HepG2 (cell line): ENCODE results near the gene FAM90A1. TPM values are rescaled to one million over a fixed set of nuclear protein-coding genes. Genes with fewer than 3 reads are reported as not detected.
"Not testable (repeated sequence)": the region's sequence is repeated elsewhere in the genome, so short reads cannot be mapped to it uniquely, and the experiment has no call there.

Experiments
- ATAC-seq: fragments of 200-7000 bp; cut with Tn5 transposase; 3 replicates; pipeline ENCODE4 v1.9.1; 2020; ENCODE audit warnings: mild to moderate bottlenecking, moderate library complexity
- BruUV-seq: library from RNA; stranded (reverse); fragments of 400-500 nt; replicated peaks from 2 replicates; lab custom pipeline; 2021; lab: Mats Ljungman, UMichigan
- CTCF ChIA-PET: fragments of 300-600 bp; formaldehyde crosslinking; extraction: SDS; loops from one replicate; lab custom pipeline; 2021; ENCODE audit warnings: low total read pairs, inconsistent platforms, low intra/inter-chr PET ratio; lab: Yijun Ruan, JAX
- POLR2A ChIA-PET: fragments of 350-600 bp; sonication (Branson Sonifier 250); formaldehyde crosslinking; loops from one replicate; lab custom pipeline; 2020; ENCODE audit warnings: antibody characterized with exemption, inconsistent platforms; lab: Yijun Ruan, JAX
- DNase-seq: peaks from one replicate; pipeline ENCODE4 v3.0.0-alpha.2; 2015; ENCODE audit warnings: low spot score
- FAIRE-seq: peaks from 3 replicates; lab custom pipeline; 2011; peaks lifted over from hg19 to GRCh38; lab: Jason Lieb, UNC
- H2AFZ ChIP-seq: one replicate; pipeline ENCODE4 v1.6.1; 2011; ENCODE audit warnings: low read length, inconsistent platforms
- H3K27ac ChIP-seq: fragments of 300-600 bp; 3 replicates; pipeline ENCODE4 v1.8.0; 2011; ENCODE audit warnings: mixed run types, mild to moderate bottlenecking, mixed read lengths, low read length, inconsistent platforms; ENCODE audit not compliant: insufficient read depth; ENCODE audit errors: extremely low read length
- H3K27me3 ChIP-seq, 2 experiments: fragments of 200-600 bp in 1 of 2; 2 replicates in 1 of 2; 3 replicates in 1 of 2; pipeline versions ENCODE4 v1.6.0 to v1.8.0; 2011; ENCODE audit warnings: low read length in 2 of 2, mild to moderate bottlenecking in 2 of 2, moderate library complexity in 2 of 2, inconsistent platforms in 1 of 2; ENCODE audit not compliant: insufficient read depth in 2 of 2, control insufficient read depth in 1 of 2
- H3K36me3 ChIP-seq, 2 experiments: fragments of 200-600 bp in 1 of 2; replicated peaks in 1 of 2; 2 replicates in 1 of 2; 3 replicates in 1 of 2; pipeline versions ENCODE4 v1.5.1 to v1.8.0; 2011; ENCODE audit warnings: low read length in 2 of 2, inconsistent platforms in 1 of 2; ENCODE audit not compliant: insufficient read depth in 2 of 2, control insufficient read depth in 1 of 2
- H3K4me1 ChIP-seq: 2 replicates; pipeline ENCODE4 v1.5.1; 2012; ENCODE audit warnings: low read length, inconsistent platforms; ENCODE audit not compliant: insufficient read depth
- H3K4me2 ChIP-seq: 2 replicates; pipeline ENCODE4 v1.6.0; 2011; ENCODE audit warnings: low read depth, low read length, inconsistent platforms
- H3K4me3 ChIP-seq, 3 experiments: fragments of 200-600 bp in 1 of 3; sonication (generic), shearing (Covaris generic) in 1 of 3; replicated peaks in 1 of 3; 2 replicates each; pipeline ENCODE4 v1.5.1; 2011 to 2016; ENCODE audit warnings: low read length in 3 of 3, inconsistent platforms in 2 of 3, low read depth in 2 of 3, mild to moderate bottlenecking in 2 of 3, control low read depth in 1 of 3, mixed read lengths in 1 of 3; ENCODE audit not compliant: insufficient read depth in 1 of 3
- H3K79me2 ChIP-seq: one replicate; pipeline ENCODE4 v1.6.1; 2011; ENCODE audit warnings: low read length, inconsistent platforms; ENCODE audit not compliant: insufficient read depth
- H3K9ac ChIP-seq: 2 replicates; pipeline ENCODE4 v1.6.0; 2011; ENCODE audit warnings: mild to moderate bottlenecking, low read depth, low read length, inconsistent platforms; ENCODE audit not compliant: insufficient read depth
- H3K9me3 ChIP-seq: 2 replicates; pipeline ENCODE4 v1.5.1; 2012; ENCODE audit warnings: mild to moderate bottlenecking, low read length
- H4K20me1 ChIP-seq: 2 replicates; pipeline ENCODE4 v1.6.0; 2011; ENCODE audit warnings: inconsistent platforms, mild to moderate bottlenecking, low read length, moderate library complexity; ENCODE audit not compliant: insufficient read depth
- ELF3 ChIP-seq: IDR thresholded peaks from 2 replicates; pipeline ENCODE4 v1.6.1; 2016; ENCODE audit warnings: missing genetic modification reagents, missing compliant biosample characterization
- THAP11 ChIP-seq: IDR thresholded peaks from 2 replicates; pipeline ENCODE4 v1.6.1; 2016; ENCODE audit warnings: missing biosample characterization, missing genetic modification reagents
- WGBS: methylation state at CpG from one replicate; pipeline ENCODE4 v1.1.6; 2017; ENCODE audit warnings: low lambda C conversion rate; 5-methylcytosine and 5-hydroxymethylcytosine counted together
- in situ Hi-C: cut with HindIII; loops from 2 replicates; pipeline ENCODE4 v1.10.0; 2017; ENCODE audit warnings: low pct_unique_long_range_greater_than_20kb; ENCODE audit not compliant: extremely low pct_ligation_motif_present
- intact Hi-C: fragments of 100-400 bp; cut with micrococcal nuclease; formaldehyde crosslinking; loops from one replicate; pipeline ENCODE4 v1.10.0; 2022; ENCODE audit not compliant: unreplicated experiment
- polyA plus RNA-seq, 8 experiments: library from polyadenylated mRNA; depleted of rRNA in 3 of 8; stranded (reverse) in 7 of 8; unstranded in 1 of 8; fragments of >200 nt; fragmentation: Illumina TruSeq in 4 of 8; extraction: Trizol in 4 of 8; gene quantifications; 2 replicates each; pipeline versions ENCODE4 v1.2.1 to v1.2.3, GENCODE V29; 2011 to 2016; ENCODE audit warnings: low read depth in 4 of 8, missing spikeins in 1 of 8, mixed read lengths in 1 of 8; ENCODE audit not compliant: insufficient read depth in 1 of 8
- total RNA-seq, 5 experiments: library from RNA; depleted of rRNA; stranded (reverse); fragments of >200 nt; fragmentation: Illumina TruSeq; extraction: Trizol; gene quantifications; 2 replicates each; pipeline ENCODE4 v1.2.3, GENCODE V29; 2016; ENCODE audit warnings: low read depth in 1 of 5
- TF ChIP-seq, protein P1 (sequence below): sonication (generic); formaldehyde crosslinking; IDR thresholded peaks from 2 replicates; pipeline ENCODE4 v1.5.0; 2020; ENCODE audit warnings: mild to moderate bottlenecking, missing genetic modification reagents, moderate library complexity
- TF ChIP-seq, protein P2 (sequence below), 2 experiments: fragments of 450-650 bp in 1 of 2; sonication (generic) in 1 of 2; formaldehyde crosslinking in 1 of 2; IDR thresholded peaks; 2 replicates each; pipeline versions ENCODE4 v1.6.1 to v1.8.0; 2016 to 2022; ENCODE audit warnings: antibody characterized with exemption in 1 of 2, mild to moderate bottlenecking in 1 of 2, missing genetic modification reagents in 1 of 2

Gene FAM90A1
- total and polyA plus RNA-seq, 2 of the 13 experiments (the other 11 are each of a cell fraction or from before 2014, with no cell fraction given) = not detected

DNA sequence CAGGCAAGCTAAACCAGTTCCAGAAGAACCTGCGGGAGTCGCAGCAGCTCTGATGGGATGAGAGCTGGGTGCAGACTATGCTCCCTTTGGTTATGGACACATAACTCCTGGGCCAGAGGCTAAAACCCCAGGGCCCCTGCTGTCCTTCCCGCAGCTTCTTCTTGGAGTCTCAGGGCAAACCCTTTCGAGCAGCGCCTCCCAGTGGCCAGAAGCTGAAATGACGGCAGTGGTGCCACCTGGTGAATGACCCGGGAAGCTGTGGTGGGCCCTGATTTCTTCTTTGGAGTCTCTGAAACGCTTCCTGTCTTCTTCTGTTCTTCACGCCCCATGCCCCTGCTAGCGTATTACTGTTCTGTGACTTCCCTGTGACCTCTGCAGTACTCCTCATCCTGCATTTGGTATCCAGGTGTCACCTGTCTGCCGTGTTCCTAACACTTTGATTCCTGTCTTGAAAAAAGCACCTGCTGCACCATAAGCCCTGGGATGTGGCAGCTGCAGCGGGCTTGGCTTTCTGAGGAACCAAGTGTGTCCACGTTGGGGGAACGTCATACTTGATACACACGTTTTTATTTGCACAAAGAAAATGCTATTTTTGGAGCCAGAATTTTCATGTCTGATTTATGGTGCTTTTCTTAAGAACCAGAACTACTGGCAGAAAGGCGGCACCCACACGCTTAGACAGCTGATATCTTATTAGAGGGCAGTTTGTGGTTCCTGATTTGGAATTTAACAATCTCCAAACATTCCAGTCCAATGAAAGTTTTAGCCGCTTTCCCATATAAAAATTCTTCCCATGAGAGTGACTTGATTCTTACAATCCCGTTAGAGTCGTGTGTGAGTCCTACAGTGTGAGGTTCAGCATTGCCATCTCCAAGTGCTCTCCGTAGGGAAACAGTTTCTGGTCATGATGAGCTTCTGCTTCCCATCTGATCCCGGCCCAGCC is 4.5 kb upstream of the FAM90A1 start (continued):
- TF ChIP-seq, protein P1, sequence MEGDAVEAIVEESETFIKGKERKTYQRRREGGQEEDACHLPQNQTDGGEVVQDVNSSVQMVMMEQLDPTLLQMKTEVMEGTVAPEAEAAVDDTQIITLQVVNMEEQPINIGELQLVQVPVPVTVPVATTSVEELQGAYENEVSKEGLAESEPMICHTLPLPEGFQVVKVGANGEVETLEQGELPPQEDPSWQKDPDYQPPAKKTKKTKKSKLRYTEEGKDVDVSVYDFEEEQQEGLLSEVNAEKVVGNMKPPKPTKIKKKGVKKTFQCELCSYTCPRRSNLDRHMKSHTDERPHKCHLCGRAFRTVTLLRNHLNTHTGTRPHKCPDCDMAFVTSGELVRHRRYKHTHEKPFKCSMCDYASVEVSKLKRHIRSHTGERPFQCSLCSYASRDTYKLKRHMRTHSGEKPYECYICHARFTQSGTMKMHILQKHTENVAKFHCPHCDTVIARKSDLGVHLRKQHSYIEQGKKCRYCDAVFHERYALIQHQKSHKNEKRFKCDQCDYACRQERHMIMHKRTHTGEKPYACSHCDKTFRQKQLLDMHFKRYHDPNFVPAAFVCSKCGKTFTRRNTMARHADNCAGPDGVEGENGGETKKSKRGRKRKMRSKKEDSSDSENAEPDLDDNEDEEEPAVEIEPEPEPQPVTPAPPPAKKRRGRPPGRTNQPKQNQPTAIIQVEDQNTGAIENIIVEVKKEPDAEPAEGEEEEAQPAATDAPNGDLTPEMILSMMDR = peak; percentile 54
- 0 out of 2 replicates have a peak, but pooled peaks have one; percentile 27 for TF ChIP-seq THAP11 (CRISPR knock-in tag)
- TF ChIP-seq ELF3 (CRISPR knock-in tag) = 0 out of 2 replicates have a peak, but pooled peaks have one; percentile 19

DNA sequence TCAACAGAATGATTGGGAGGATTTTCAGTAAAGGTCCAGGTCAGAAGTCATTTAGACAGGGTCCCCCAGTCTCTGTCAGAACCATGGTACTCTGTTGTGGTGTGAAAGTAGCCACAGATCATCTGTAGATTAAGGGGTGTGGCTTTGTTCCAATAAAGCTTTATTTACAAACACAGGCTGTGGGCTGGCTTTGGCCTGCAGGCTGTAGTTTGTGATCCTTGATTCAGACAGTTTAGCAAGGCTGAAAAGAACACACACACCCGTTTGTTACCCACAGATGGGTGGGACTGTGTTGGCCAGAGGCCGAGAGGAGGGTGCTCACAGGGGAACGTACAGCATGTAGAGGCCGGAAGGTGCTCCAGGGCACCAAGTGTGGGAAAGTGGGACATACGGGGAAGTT is 3.6 kb upstream of the FAM90A1 start:
- H3K9me3 ChIP-seq, H3K79me2 ChIP-seq, FAIRE-seq, H3K27ac ChIP-seq, BruUV-seq, H3K4me1 ChIP-seq, ATAC-seq, intact Hi-C loops, H2AFZ ChIP-seq, DNase-seq, H3K27me3 ChIP-seq, H4K20me1 ChIP-seq, H3K4me3 ChIP-seq, H3K9ac ChIP-seq, POLR2A ChIA-PET, H3K36me3 ChIP-seq: not testable (repeated sequence)
- 10% methylated on average over 5 of the region's 5 CpGs for WGBS
- H3K4me2 ChIP-seq = 0 out of 2 replicates have a peak overlapping the region, but pooled peaks have one; percentile 13
- CTCF ChIA-PET = interaction anchor here (1.5 kb wide), 1 partner anchor 123 kb away, joined by 18 read pairs; no protein-coding TSS in a partner anchor
- TF ChIP-seq, protein P2, sequence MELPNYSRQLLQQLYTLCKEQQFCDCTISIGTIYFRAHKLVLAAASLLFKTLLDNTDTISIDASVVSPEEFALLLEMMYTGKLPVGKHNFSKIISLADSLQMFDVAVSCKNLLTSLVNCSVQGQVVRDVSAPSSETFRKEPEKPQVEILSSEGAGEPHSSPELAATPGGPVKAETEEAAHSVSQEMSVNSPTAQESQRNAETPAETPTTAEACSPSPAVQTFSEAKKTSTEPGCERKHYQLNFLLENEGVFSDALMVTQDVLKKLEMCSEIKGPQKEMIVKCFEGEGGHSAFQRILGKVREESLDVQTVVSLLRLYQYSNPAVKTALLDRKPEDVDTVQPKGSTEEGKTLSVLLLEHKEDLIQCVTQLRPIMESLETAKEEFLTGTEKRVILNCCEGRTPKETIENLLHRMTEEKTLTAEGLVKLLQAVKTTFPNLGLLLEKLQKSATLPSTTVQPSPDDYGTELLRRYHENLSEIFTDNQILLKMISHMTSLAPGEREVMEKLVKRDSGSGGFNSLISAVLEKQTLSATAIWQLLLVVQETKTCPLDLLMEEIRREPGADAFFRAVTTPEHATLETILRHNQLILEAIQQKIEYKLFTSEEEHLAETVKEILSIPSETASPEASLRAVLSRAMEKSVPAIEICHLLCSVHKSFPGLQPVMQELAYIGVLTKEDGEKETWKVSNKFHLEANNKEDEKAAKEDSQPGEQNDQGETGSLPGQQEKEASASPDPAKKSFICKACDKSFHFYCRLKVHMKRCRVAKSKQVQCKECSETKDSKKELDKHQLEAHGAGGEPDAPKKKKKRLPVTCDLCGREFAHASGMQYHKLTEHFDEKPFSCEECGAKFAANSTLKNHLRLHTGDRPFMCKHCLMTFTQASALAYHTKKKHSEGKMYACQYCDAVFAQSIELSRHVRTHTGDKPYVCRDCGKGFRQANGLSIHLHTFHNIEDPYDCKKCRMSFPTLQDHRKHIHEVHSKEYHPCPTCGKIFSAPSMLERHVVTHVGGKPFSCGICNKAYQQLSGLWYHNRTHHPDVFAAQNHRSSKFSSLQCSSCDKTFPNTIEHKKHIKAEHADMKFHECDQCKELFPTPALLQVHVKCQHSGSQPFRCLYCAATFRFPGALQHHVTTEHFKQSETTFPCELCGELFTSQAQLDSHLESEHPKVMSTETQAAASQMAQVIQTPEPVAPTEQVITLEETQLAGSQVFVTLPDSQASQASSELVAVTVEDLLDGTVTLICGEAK (IDR thresholded peaks at IDR 0.05) = peak; percentile 65
- TF ChIP-seq, protein P2 (CRISPR knock-in tag; IDR thresholded peaks at IDR 0.05) = peak; percentile 96
- in situ Hi-C loops = loop anchor here (25.0 kb wide), 1 partner anchor 119 kb away; the partner anchor contains the start of gene CLEC4A
